HG03196 (cell line): ENCODE data around the gene NSD1.

ENCODE experiments used
- ATAC-seq: cut with Tn5 transposase; IDR thresholded peaks from one replicate; pipeline ENCODE4 v1.9.1; 2021; ENCODE audit not compliant: unreplicated experiment

NSD1 gene

DNA sequence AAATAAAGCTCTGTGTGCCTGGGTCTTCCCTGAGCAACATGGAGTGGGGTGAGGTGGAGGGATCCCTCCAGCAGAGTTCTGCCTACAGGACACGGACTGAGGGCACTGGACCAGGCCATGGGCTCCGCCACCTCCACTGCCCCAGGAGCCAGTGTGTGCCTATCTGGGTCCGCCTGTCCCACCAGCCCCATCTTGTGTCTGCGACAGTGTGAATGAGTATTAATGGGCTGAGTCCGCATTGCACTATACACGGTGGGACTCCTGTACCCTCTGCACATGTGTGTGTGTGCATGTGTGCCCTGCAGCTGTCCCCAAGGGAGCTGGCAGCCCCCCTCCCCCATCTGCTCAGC is 35.5 kb upstream of the NSD1 start:
- ATAC-seq: no peak

DNA sequence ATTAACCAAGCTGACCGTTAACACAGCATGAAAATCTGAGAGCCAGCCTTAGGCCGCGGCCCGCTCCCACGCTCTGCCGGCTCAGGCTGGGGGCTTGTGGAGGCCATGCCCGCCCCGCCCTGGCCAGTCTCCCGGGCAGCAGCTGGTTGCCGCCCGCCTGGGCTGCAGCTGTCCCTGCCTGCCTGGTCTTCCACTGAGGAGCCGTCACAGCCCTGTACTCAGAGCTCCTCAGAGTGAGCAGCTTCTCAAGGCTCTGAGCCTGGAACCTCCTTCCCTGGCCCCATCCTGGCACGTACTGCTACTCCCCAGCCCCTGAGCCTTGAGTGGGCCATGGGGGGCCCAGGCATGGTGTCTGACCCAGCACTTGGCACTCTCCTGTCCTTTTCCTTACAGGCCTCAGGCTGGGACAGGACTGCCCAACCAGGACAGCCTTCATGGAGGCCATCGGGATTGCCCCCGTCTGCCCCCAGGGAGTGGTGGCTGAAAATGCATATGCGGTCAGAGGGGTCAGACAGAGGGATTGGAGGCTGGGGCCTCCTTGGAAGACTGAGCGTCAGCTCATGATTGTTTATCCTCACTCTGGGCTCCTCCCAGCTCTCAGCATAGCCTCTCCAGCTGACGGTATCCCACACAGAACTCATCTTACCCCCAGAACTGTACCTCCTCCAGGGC is 35.0 kb upstream of the NSD1 start:
- ATAC-seq: no peak

DNA sequence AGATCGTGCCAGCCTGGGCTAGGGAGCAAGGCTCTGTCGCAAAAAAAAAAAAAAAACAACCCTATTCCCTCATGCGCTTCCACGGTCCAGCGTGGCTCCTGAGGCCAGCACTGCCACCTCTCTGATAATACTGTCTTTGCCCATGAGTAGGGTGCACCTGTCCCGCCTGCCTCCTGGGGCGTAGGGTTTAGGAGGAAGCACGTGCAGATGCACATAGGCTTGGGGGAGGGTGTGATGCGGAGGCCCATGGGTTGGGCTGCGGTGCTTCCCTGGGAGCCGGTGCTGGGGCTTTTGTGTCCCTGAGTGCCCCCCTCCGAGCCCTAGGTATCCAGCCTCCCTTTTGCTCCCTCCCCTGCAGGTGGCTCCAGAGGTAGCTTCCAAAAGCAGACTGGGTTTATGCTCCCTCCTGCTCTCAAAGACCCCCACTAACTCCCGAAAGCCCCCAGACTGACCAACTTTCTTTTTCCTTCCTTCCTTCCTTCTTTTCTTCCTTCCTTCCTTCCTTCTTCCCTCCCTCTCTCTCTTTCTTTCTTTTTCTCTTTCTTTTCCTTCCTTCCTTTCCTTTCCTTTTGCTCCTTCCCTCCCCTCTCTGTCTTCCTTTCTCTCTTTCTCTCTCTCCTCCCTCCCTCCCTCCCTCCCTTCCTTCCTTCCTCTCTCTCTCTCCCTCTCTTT is 34.0 kb upstream of the NSD1 start:
- ATAC-seq: no peak

DNA sequence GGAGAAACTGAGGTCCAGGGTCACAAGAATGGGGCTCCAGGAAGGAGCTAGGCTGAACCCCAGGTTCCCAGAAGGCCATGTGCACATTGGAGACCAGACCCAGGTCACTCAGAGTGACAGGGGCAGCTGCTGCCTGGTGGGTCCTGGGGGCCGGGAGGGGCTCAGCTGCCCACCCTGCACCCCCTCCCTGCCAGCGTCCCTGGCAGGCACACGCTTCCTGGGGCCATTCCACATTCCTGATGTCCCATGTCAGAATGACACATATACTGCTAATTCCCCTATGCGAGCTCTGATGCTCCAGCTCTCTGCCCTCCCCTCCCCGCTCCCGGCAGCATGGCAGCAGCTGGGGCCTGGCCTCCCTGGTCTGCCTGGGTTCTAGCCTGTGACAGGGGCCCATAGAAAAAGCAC is 32.9 kb upstream of the NSD1 start:
- no peak for ATAC-seq

DNA sequence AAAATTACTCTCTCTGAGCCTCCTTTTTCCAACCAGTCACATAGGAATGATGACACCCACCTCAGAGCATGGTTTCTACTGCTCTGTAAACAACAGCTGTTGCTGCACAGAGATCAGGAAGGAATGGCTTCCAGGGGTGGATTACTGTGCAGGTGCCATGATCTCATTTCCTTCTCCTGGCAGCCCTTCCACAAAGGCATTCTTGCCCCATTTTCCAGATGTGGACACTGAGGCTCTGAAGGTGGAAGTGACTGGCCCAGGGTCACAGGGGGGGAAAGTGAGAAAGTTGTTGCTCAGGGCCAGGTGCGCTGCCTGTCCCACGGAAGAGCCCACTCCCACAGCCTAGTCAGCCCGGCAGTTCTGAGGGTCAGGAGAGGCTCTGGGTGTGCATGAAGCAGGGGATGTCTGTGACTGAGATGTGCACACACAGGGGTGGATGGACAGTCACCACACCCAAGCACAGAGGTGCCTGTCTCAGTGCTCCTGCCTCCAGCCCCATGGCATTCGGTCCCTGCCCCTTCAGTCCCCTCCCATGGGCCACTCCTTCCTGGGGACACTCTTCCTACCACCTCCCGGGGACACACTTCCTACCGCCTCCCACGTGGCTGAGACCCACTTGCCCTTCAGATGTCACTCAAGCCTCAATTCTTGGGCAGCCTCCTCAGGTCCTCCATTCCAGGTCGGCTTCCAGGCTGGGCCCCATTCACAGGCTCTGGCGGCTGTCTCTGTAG is 29.9 kb upstream of the NSD1 start:
- no peak for ATAC-seq

DNA sequence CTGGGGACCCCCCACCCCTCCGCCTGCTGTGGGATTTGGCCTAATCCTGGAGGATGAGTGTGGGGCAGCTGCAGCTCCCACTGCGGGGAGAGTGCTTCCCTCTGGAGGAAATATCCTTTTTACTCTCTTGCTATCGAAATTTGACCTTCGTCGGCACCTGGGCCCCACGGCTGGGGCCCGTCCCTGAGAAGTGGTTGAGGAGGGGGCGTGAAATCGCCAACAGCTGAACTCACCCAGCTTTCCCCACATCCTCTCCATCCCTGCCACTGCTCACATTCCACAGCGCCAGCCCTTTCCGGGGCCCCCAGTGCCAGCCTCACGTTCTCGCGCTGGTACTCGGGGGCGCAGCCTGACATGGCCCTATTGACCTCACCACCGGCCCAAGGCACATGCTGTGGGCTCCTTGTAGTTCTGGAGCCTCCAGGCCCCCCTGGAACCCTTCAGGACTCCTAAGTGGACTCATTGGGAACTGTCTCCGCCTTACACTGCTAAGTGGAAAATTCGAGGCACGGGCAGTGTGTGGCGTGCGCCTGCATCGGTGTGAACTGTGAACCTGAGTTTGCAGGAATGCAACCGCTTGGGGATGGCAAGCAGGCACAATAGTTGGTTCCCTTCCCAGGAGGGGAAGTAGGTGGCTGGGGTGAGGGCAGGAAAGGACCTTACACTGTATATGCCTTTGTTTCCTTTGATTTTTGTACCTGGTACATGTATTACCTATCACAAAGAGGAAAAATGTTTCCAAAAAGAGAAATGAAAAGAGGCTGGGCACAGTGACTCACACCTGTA is 27.7 kb upstream of the NSD1 start:
- ATAC-seq: no peak

DNA sequence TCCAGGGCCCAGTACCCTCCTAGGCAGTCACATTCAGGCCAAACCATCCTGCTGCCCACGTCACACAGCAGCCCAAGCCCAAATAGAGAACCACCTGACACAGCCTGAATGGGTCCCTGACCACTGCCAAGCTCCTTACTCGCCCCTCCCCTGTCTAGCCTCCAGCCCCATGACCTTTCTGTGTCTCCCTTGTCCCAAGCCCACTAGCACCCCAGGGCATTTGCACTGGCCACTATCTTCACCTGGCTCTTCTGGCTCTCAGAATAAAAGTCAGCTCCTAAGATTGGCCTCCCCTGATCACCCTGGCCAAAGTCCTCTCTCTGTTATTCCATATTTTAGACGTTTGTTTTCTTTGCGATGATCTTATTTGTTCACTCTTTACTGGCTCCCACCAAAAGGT is 26.4 kb upstream of the NSD1 start:
- ATAC-seq: no peak

DNA sequence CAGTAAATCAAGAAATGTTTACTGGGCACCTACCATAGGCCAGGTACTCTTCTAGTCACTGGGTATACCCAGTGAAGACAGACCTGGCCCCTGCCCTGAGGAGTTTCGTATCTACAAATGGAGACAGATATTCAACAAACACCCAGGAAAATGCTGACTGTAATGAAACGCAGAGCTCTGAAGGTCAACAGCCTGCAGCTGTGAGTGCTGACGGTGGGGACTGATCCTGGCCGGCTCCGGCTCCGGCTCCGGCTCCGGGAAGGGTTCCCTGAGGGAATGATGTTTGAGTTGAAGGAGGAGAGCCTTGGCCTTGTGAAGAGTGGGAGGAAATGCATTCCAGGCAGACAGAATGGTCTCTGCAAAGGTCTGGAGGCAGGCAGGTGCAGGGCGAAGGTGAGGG is 23.8 kb upstream of the NSD1 start:
- ATAC-seq: no peak

DNA sequence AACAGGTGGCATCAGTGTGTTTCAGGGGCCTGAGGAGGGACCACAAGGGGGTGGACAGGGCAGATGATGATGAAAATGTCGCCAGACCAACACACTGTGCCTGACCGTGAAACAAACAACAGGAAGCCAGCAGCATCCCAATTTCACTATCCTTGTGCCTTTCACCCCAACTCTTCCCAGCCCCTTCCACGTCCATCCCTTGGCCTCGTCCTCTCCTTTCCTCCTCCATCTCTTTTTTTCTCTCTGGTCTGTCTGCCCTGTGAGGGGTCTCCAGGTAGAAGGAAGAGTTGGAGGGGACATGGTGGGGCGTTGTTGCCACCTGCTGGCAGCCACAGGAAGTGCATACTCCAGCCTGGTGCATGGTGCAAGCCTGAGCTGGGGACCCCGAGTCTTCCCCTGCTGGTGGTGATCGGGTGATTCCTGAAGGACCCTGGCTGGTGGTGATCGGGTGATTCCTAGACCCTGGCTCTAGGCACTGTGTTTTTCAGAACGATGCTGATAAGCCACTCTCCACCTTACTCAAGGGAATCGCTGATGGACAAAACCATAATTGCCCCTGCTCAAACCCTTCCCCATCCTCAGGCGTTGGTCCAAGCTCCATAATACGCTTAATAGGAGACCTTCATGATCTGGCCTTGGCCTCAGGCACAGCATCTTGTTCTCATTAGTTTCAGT is 21.7 kb upstream of the NSD1 start:
- ATAC-seq: no peak

DNA sequence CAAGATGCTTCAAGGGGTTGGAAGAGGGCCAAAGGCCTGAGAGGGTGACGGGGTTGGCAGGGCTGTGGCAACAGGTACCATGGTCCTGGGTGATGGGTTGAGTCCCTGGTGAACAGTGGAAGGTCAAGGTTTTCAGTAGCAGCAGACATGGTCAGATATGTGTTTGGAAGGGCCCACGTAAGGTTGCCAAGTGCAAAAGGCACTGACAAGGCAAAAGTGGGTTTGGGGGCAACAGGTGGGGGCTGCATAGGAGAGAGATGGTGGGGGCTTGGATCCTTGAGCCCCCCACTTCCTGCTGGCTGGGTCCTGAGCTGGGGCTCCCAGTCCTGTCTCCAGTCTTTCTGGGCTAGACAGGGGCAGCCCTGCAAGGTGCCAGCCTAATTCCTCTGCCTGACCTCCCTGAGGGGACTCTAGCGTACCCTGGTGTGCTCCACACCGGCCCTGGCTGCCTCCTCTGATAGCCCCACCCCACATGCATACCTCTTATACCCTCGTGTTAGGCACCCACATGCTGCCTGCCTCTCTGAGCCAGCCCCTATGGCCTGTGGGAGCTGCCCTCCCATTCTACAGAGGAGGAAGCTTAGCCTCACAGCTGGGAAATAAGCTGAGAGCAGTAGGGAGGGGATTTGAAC is 20.9 kb upstream of the NSD1 start:
- ATAC-seq: no peak

DNA sequence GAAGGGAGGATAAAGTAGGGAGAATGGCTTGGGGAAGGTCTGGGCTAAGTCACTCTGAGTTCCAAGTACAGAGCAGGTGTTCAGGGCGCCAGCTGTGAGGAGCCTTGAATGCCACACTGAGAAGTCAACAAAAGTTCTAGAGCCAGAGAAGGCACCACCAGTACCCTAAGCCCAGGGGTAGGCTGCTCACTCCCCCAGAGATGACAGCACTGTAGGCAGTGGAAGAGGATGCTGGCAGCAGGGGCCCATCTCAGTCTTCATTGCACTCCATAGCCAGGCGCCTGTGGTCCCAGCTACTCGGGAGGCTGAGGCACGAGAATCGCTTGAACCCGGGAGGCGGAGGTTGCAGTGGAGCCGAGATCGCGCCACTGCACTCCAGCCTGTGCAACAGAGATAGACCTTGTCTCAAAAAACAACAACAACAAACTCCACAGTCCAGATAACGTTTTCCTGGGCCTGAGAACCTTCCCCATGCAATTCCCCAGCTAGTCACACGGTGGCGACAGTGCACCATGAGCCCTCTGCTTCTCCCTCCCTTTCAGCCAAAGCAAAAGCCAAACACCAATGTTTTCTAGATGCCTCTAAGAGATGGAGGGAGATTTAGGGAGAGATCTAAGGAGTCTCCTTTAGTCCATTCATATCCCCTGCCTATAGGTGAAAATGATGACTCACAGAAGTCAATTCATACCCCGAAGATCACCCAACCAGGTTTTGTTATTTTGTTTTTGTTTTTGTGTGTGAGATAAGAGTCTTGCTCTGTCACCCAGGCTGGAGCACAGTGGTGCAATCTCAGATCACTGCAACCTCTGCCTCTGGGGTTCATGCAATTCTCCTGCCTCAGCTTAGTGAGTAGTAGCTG is 19.8 kb upstream of the NSD1 start:
- ATAC-seq: no peak

DNA sequence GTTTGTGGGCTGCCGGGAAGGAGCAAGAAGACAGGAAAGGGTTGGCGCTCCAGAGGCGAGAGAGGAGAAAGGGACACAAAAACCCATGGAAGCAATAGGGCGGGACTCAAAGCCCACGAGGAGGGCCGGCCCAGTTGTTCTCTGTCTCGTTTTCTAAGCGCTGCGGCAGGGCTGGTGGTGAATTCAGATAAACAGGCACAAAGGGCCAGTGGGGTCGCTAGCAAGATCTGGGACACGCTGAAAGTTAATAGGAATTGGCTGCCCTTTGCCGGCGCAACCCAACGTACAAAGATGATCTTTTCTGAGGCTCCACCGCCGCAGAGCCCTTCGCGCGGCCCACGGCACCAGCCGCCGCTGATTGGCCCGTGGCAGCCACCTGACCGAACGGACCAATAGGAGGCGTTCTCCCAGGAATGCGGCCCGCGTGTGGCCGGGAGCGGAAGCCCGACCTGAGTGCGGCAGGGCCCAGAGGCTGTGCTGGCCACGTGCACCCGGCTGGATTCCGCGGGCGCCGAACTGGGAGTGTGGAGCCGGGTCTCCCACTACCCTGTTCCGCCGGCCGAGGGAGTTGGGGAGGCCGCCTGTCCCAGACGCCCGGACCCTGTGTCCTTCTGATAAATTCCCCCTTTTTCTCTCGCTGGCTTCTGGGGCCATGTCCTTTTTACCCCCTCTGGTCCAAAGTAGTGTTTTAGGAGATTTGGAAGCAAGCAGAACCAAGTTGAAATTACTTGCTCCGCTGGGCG is 16.8 kb upstream of the NSD1 start:
- ATAC-seq: no peak

DNA sequence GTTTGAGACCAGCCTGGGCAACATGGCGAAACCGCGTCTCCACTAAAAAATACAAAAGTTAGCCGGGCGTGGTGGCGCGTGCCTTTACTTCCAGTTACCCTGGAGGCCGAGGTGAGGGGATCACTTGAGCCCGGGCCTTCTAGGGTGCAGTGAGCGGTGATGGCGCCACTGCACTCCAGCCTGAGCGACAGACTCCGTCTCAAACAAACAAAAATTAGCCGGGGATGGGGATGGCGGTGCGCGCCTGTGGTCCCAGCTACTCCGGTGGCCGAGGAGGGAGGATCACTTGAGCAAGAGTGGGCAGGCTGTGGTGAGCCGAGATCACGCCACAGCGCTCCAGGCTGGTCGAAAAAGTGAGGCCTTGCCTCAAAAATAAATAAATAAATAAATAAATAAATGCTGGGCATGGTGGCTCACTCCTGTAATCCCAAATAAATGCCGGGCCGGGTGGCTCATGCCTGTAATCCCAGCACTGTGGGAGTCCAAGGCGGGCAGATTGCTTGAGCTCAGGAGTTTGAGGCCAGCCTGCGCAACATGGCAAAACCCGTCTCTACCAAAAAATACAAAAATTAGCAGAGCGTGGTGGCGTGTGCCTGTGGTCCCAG is 16.0 kb upstream of the NSD1 start:
- ATAC-seq: no peak

DNA sequence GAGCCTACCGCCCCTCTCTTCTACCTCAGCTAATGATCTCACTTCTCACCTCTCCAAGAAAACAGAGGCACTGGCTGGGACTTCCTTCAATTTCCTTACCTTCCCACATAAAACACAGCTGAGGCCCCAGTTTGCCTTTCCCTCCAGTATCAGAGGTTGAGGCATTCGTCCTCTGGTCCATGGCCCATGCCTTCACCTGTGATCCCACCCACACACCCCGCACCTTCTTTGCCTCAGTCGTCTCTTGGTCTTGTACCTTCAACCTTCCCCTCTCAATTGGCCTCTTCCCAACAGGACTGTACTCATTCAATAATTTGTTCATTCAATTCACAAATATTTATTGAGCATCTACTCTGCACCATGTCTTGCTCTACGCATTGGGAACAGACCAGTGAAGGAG is 11.0 kb upstream of the NSD1 start:
- ATAC-seq: no peak

DNA sequence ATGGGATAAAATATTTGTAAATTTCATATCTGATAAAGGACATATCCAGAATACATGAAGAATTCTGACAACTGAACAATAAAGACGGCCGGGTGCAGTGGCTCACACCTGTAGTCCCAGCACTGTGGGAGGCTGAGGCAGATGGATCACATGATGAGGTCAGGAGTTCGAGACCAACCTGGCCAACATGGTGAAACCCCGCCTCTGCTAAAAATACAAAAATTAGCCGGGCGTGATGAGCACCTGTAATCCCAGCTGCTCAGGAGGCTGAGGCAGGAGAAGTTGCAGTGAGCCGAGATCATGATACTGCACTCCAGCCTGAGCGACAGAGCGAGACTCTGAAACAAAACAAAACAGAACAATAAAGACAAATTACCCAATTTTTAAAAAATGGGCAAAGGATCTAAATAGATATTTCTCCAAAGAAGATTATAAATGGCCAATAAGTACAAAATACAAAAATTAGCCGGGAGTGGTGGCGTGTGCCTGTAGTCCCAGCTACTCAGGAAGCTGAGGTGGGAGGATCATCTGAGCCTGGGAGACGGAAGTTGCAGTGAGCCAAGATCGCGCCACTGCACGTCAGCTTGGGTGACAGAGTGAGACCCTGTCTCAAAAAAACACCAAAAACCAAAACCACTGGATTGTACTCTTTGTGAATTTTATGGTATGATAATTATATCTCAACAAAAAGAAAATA is 9.6 kb upstream of the NSD1 start:
- ATAC-seq: no peak

DNA sequence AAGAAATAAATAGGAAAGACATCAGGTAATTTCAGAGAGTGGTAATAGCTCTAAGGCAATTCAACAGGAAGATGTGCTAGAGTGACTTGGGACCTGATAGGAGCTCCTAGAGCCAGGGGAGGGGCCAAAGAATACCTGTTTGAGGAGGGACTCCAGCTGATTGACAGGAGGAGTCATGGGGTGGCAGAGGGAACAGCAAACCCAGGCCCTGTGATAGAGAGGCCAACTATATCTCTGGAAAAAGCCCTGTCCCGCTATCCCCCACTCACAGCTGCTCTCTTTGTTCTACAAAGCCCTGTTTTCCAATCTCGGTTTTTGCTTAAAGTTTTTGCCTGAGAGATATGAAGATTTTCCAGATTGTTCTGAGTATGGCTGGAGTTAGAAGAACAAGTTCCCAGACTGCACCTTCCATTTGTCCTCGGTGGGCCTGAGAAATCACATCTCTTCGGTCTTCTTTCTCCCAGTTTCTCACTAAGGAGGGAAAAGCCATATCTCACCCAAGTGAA is 9.0 kb upstream of the NSD1 start:
- no peak for ATAC-seq

DNA sequence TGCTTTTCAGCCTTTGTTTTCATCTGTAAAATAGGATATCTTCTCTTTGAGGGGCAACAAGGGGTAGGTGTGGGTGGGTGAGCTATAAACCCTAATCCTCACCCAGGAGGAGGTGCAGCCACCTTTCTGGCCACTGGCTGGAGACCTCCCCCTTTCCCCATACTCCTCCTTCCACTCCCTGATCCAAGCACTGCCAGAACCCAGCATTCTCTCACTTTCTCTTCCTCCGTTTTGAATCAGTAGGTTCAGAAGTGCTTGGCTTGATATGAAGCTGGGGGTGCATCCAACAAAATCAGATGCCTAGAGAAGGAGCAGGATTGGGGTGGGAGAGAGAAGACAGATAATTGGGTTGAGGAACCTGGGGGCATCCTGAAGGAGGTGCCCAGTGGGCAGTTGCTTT is 6.8 kb upstream of the NSD1 start:
- ATAC-seq: no peak

DNA sequence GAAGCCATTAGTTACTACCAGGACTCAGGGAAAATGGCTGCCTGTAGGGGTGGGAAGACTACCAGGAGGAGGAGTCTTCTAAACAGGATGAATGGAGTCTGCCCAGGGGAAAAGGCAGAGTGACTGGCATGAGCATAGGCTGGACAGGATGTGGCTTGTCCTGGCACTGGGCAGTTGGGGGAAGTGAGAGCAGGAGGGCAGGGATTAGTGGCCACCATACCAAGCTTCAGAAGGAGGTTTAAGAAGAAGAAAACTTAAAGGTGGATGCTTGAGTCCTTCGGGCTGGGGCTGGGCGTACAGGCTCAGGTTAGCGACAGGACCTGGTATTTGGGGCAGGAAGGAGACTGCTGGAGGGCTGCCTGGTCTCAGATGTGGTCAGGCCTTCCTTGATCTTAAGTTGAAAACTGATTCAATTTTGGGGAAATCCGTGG is 5.0 kb upstream of the NSD1 start:
- ATAC-seq: no peak
